Measurements from ENCODE around the gene KPNA6. TPM values are rescaled to one million over a fixed set of nuclear protein-coding genes. Genes with fewer than 3 reads are reported as not detected.

KPNA6 gene
- total and polyA plus RNA-seq, 2 of the 13 experiments (the other 11 are each of a cell fraction or from before 2014, with no cell fraction given), result 22.0 to 47.5 TPM

- TF ChIP-seq ZNF451 (CRISPR knock-in tag; IDR thresholded peaks at IDR 0.05) (no peak), ZNF326 (CRISPR knock-in tag; IDR thresholded peaks at IDR 0.05; ENCODE audit: borderline replicate concordance) (no peak), GPBP1L1 (CRISPR knock-in tag; IDR thresholded peaks at IDR 0.05) (no peak), ZBTB38 (CRISPR knock-in tag; IDR thresholded peaks at IDR 0.05) (no peak), BRCA1 (CRISPR knock-in tag; IDR thresholded peaks at IDR 0.05) (no peak), MLXIP (CRISPR knock-in tag; IDR thresholded peaks at IDR 0.05; ENCODE audit: borderline replicate concordance) (no peak), TBX2 (CRISPR knock-in tag; IDR thresholded peaks at IDR 0.05; ENCODE audit: borderline replicate concordance) (peak; percentile 89), ZSCAN21 (CRISPR knock-in tag; IDR thresholded peaks at IDR 0.05; ENCODE audit: borderline replicate concordance) (no peak), ZNF446 (CRISPR knock-in tag; IDR thresholded peaks at IDR 0.05) (no peak), ZBTB37 (CRISPR knock-in tag; IDR thresholded peaks at IDR 0.05) (peak; percentile 15; the same call in 1 of the 2 replicates), ELF4 (CRISPR knock-in tag; IDR thresholded peaks at IDR 0.05; ENCODE audit: borderline replicate concordance) (no peak), ZSCAN29 (CRISPR knock-in tag; conservative IDR thresholded peaks at IDR 0.05) (no peak), RFX3 (CRISPR knock-in tag; IDR thresholded peaks at IDR 0.05) (no peak), ZNF3 (CRISPR knock-in tag; IDR thresholded peaks at IDR 0.05) (no peak)
- TF ChIP-seq, protein P1, sequence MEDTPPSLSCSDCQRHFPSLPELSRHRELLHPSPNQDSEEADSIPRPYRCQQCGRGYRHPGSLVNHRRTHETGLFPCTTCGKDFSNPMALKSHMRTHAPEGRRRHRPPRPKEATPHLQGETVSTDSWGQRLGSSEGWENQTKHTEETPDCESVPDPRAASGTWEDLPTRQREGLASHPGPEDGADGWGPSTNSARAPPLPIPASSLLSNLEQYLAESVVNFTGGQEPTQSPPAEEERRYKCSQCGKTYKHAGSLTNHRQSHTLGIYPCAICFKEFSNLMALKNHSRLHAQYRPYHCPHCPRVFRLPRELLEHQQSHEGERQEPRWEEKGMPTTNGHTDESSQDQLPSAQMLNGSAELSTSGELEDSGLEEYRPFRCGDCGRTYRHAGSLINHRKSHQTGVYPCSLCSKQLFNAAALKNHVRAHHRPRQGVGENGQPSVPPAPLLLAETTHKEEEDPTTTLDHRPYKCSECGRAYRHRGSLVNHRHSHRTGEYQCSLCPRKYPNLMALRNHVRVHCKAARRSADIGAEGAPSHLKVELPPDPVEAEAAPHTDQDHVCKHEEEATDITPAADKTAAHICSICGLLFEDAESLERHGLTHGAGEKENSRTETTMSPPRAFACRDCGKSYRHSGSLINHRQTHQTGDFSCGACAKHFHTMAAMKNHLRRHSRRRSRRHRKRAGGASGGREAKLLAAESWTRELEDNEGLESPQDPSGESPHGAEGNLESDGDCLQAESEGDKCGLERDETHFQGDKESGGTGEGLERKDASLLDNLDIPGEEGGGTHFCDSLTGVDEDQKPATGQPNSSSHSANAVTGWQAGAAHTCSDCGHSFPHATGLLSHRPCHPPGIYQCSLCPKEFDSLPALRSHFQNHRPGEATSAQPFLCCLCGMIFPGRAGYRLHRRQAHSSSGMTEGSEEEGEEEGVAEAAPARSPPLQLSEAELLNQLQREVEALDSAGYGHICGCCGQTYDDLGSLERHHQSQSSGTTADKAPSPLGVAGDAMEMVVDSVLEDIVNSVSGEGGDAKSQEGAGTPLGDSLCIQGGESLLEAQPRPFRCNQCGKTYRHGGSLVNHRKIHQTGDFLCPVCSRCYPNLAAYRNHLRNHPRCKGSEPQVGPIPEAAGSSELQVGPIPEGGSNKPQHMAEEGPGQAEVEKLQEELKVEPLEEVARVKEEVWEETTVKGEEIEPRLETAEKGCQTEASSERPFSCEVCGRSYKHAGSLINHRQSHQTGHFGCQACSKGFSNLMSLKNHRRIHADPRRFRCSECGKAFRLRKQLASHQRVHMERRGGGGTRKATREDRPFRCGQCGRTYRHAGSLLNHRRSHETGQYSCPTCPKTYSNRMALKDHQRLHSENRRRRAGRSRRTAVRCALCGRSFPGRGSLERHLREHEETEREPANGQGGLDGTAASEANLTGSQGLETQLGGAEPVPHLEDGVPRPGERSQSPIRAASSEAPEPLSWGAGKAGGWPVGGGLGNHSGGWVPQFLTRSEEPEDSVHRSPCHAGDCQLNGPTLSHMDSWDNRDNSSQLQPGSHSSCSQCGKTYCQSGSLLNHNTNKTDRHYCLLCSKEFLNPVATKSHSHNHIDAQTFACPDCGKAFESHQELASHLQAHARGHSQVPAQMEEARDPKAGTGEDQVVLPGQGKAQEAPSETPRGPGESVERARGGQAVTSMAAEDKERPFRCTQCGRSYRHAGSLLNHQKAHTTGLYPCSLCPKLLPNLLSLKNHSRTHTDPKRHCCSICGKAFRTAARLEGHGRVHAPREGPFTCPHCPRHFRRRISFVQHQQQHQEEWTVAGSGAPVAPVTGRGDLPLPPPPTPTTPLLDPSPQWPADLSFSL (CRISPR knock-in tag; IDR thresholded peaks at IDR 0.05), result no peak
Observed at GRCh38 chr1:32178380-32179192, 70.7 kb downstream of the KPNA6 start (continued).
